ENCODE results near the gene CIAO3.
"Not testable (repeated sequence)": the region's sequence is repeated elsewhere in the genome, so short reads cannot be mapped to it uniquely, and the experiment has no call there.

DNA sequence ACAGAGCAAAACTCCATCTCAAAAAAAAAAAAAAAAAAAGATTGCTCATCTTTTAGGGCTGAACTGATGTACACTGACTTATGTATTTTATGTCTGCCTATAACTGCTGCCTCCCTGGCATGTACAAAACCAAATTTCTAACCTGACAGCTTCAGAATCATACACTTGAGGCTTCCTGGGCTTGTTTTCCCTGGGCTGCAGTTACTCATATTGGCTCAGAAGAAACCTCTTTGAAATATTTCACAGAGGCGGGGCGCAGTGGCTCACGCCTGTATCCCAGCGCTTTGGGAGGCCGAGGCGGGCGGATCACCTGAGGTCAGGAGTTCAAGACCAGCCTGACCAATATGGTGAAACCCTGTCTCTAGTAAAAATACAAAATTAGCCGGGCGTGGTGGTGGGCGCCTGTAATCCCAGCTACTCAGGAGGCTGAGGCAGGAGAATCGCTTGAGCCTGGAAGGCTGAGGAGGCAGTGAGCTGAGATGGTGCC, 13.4 kb upstream of the CIAO3 start:
- not testable (repeated sequence) for TF ChIP-seq EP300 (IDR thresholded peaks at IDR 0.05)
- TF ChIP-seq, protein P1, sequence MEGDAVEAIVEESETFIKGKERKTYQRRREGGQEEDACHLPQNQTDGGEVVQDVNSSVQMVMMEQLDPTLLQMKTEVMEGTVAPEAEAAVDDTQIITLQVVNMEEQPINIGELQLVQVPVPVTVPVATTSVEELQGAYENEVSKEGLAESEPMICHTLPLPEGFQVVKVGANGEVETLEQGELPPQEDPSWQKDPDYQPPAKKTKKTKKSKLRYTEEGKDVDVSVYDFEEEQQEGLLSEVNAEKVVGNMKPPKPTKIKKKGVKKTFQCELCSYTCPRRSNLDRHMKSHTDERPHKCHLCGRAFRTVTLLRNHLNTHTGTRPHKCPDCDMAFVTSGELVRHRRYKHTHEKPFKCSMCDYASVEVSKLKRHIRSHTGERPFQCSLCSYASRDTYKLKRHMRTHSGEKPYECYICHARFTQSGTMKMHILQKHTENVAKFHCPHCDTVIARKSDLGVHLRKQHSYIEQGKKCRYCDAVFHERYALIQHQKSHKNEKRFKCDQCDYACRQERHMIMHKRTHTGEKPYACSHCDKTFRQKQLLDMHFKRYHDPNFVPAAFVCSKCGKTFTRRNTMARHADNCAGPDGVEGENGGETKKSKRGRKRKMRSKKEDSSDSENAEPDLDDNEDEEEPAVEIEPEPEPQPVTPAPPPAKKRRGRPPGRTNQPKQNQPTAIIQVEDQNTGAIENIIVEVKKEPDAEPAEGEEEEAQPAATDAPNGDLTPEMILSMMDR (IDR thresholded peaks at IDR 0.05): not testable (repeated sequence)

Measured in suprapubic skin (tissue), 3 donors.